Ovary (tissue), 3 donors: ENCODE data around the gene IKZF3.

Source experiments
- CTCF ChIP-seq, 3 donors: fragments of 450-650 bp in 2 of 3; fragments of 200-600 bp in 1 of 3; IDR thresholded peaks; one replicate each; pipeline versions ENCODE4 v1.5.1 to v1.8.0; 2016 to 2022; ENCODE audit warnings: antibody characterized with exemption in 3 of 3, mild to moderate bottlenecking in 1 of 3
- EP300 ChIP-seq: sonication (generic); formaldehyde crosslinking; IDR thresholded peaks from one replicate; pipeline ENCODE4 v1.6.1; 2017; ENCODE audit warnings: antibody characterized with exemption
- POLR2A ChIP-seq: fragments of 450-650 bp; IDR thresholded peaks from one replicate; pipeline ENCODE4 v1.6.1; 2017; ENCODE audit warnings: antibody characterized with exemption, mild to moderate bottlenecking, moderate library complexity
- donor health status: DM: no; HTN: no; CAD: no.

GRCh38 chr17:39866013-39866730, 2.1 kb upstream of the IKZF3 start:
- TF ChIP-seq CTCF (IDR thresholded peaks at IDR 0.05) (no peak), POLR2A (no peak), EP300 (no peak)
